A549 (cell line): Measurements from ENCODE around the gene TBC1D10A. TPM values are rescaled to one million over a fixed set of nuclear protein-coding genes. Genes with fewer than 3 reads are reported as not detected.

Experiments used
- ATAC-seq, 2 experiments: fragments of 200-7000 bp in 1 of 2; fragments of >200 bp in 1 of 2; cut with Nextera tagmentation in 1 of 2; cut with Tn5 transposase in 1 of 2; 3 replicates each; pipeline versions ENCODE4 v1.8.0 to v1.9.1; 2018 to 2020; ENCODE audit warnings: mild to moderate bottlenecking in 1 of 2, moderate library complexity in 1 of 2
- CTCF ChIA-PET: fragments of 300-600 bp; sonication (Branson Sonifier 250); formaldehyde crosslinking; extraction: SDS; loops from one replicate; lab custom pipeline; 2021; ENCODE audit warnings: antibody characterized with exemption, inconsistent platforms; lab: Yijun Ruan, JAX
- POLR2A ChIA-PET: fragments of 350-600 bp; formaldehyde crosslinking; extraction: SDS; loops from one replicate; lab custom pipeline; 2021; ENCODE audit warnings: antibody characterized with exemption, inconsistent platforms; lab: Yijun Ruan, JAX
- DNase-seq, 2 experiments: peaks; one replicate each; pipeline versions ENCODE4 v3.0.0 to v3.0.0-alpha.2; 2011 to 2016; ENCODE audit warnings: low read depth in 1 of 2, low spot score in 1 of 2
- FAIRE-seq: peaks from 2 replicates; lab custom pipeline; 2011; peaks lifted over from hg19 to GRCh38; lab: Jason Lieb, UNC
- H3K27ac ChIP-seq, 2 experiments: fragments of >200 bp; sonication (Bioruptor Twin); formaldehyde crosslinking; 3 replicates each; pipeline ENCODE4 v1.5.1; 2016 to 2017
- H3K4me1 ChIP-seq: fragments of >200 bp; sonication (Bioruptor Twin); formaldehyde crosslinking; 3 replicates; pipeline ENCODE4 v1.6.1; 2016
- H3K4me2 ChIP-seq: fragments of >200 bp; sonication (Bioruptor Twin); formaldehyde crosslinking; 3 replicates; pipeline ENCODE4 v1.6.1; 2016
- H3K4me3 ChIP-seq: fragments of >200 bp; sonication (Bioruptor Twin); formaldehyde crosslinking; 3 replicates; pipeline ENCODE4 v1.5.1; 2016
- H3K9me3 ChIP-seq: fragments of >200 bp; sonication (Bioruptor Twin); formaldehyde crosslinking; 3 replicates; pipeline ENCODE4 v1.6.1; 2016
- BCL3 ChIP-seq: fragments of >200 bp; sonication (Bioruptor Twin); formaldehyde crosslinking; IDR thresholded peaks from 3 replicates; pipeline ENCODE4 v1.6.1; 2016
- BHLHE40 ChIP-seq: IDR thresholded peaks from 2 replicates; pipeline ENCODE4 v1.6.1; 2012; ENCODE audit warnings: low read depth, low read length, inconsistent platforms
- EHF ChIP-seq: fragments of 250-450 bp; sonication (Bioruptor Pico); IDR thresholded peaks from 2 replicates; pipeline ENCODE4 v1.5.0; 2020; ENCODE audit warnings: mild to moderate bottlenecking
- EHMT2 ChIP-seq: fragments of 200-600 bp; sonication (generic); IDR thresholded peaks from 2 replicates; pipeline ENCODE4 v1.6.1; 2016; ENCODE audit warnings: antibody characterized with exemption, low read depth, mild to moderate bottlenecking, moderate library complexity
- FOSB ChIP-seq: fragments of 250-450 bp; sonication (Bioruptor Pico); IDR thresholded peaks from 2 replicates; pipeline ENCODE4 v1.5.0; 2020; ENCODE audit warnings: mild to moderate bottlenecking, moderate library complexity
- FOXS1 ChIP-seq: fragments of 250-450 bp; sonication (Bioruptor Pico); IDR thresholded peaks from 2 replicates; pipeline ENCODE4 v1.5.0; 2020; ENCODE audit warnings: mild to moderate bottlenecking, moderate library complexity
- HDAC2 ChIP-seq: fragments of 200-600 bp; sonication (generic); IDR thresholded peaks from 2 replicates; pipeline ENCODE4 v1.6.1; 2016
- HEYL ChIP-seq: fragments of 250-450 bp; sonication (Bioruptor Pico); IDR thresholded peaks from 2 replicates; pipeline ENCODE4 v1.8.0; 2021; ENCODE audit warnings: mild to moderate bottlenecking, moderate library complexity
- HMGXB4 ChIP-seq: fragments of 250-450 bp; sonication (Bioruptor Pico); IDR thresholded peaks from 2 replicates; pipeline ENCODE4 v1.5.0; 2021; ENCODE audit warnings: mild to moderate bottlenecking, moderate library complexity, borderline replicate concordance
- HOXA7 ChIP-seq: fragments of 250-450 bp; sonication (Bioruptor Pico); IDR thresholded peaks from 2 replicates; pipeline ENCODE4 v1.5.0; 2020; ENCODE audit warnings: mild to moderate bottlenecking, moderate library complexity
- HOXB13 ChIP-seq: fragments of 250-450 bp; sonication (Bioruptor Pico); IDR thresholded peaks from 2 replicates; pipeline ENCODE4 v1.5.0; 2020; ENCODE audit warnings: low read depth, mild to moderate bottlenecking, moderate library complexity
- HOXB5 ChIP-seq: fragments of 250-450 bp; sonication (Bioruptor Pico); IDR thresholded peaks from 2 replicates; pipeline ENCODE4 v1.5.0; 2020; ENCODE audit warnings: mild to moderate bottlenecking, moderate library complexity
- KDM5A ChIP-seq: fragments of 200-600 bp; sonication (generic); IDR thresholded peaks from 2 replicates; pipeline ENCODE4 v1.6.1; 2016; ENCODE audit warnings: antibody characterized with exemption, mild to moderate bottlenecking
- MAFK ChIP-seq: fragments of 450-650 bp; IDR thresholded peaks from 2 replicates; pipeline ENCODE4 v1.6.1; 2014; ENCODE audit not compliant: partially characterized antibody
- MAZ ChIP-seq: fragments of 150-350 bp; IDR thresholded peaks from 2 replicates; pipeline ENCODE4 v1.6.1; 2014; ENCODE audit warnings: antibody characterized with exemption, low read depth, low read length, borderline replicate concordance
- NPAS2 ChIP-seq: fragments of 250-450 bp; sonication (Bioruptor Pico); IDR thresholded peaks from 2 replicates; pipeline ENCODE4 v1.8.0; 2022; ENCODE audit warnings: mild to moderate bottlenecking, moderate library complexity, borderline replicate concordance
- NR3C1 ChIP-seq: fragments of >200 bp; sonication (Bioruptor Twin); formaldehyde crosslinking; IDR thresholded peaks from 3 replicates; pipeline ENCODE4 v1.6.1; 2017
- POLR2A ChIP-seq: IDR thresholded peaks from 2 replicates; pipeline ENCODE4 v1.6.1; 2012; ENCODE audit warnings: mild to moderate bottlenecking, low read length
- RAD21 ChIP-seq, 2 experiments: fragments of >200 bp in 1 of 2; sonication (Bioruptor Twin) in 1 of 2; formaldehyde crosslinking in 1 of 2; IDR thresholded peaks in 1 of 2; conservative IDR thresholded peaks in 1 of 2; 2 replicates in 1 of 2; 3 replicates in 1 of 2; pipeline ENCODE4 v1.6.1; 2012 to 2018; ENCODE audit warnings: inconsistent platforms in 1 of 2
- RNF2 ChIP-seq: fragments of 200-600 bp; sonication (generic); IDR thresholded peaks from 2 replicates; pipeline ENCODE4 v1.6.1; 2016; ENCODE audit warnings: low read depth, mild to moderate bottlenecking, antibody characterized with exemption, moderate library complexity, borderline replicate concordance
- TFCP2L1 ChIP-seq: fragments of 250-450 bp; sonication (Bioruptor Pico); IDR thresholded peaks from 2 replicates; pipeline ENCODE4 v1.5.0; 2021; ENCODE audit warnings: mild to moderate bottlenecking
- USF2 ChIP-seq: fragments of 450-650 bp; IDR thresholded peaks from 2 replicates; pipeline ENCODE4 v1.6.1; 2014; ENCODE audit warnings: antibody characterized with exemption
- ZFP36 ChIP-seq: fragments of 450-650 bp; IDR thresholded peaks from 2 replicates; pipeline ENCODE4 v1.6.1; 2014; ENCODE audit warnings: borderline replicate concordance; ENCODE audit not compliant: partially characterized antibody
- ZNF302 ChIP-seq: fragments of 250-450 bp; sonication (Bioruptor Pico); IDR thresholded peaks from 2 replicates; pipeline ENCODE4 v1.9.0; 2021; ENCODE audit warnings: inconsistent platforms, mild to moderate bottlenecking, moderate library complexity
- WGBS: methylation state at CpG from one replicate; pipeline ENCODE4 v1.1.6; 2017; ENCODE audit errors: missing lambda C conversion rate; 5-methylcytosine and 5-hydroxymethylcytosine counted together
- polyA plus RNA-seq, 4 experiments: library from polyadenylated mRNA; depleted of rRNA in 3 of 4; stranded (reverse); fragments of >200 nt; fragmentation: RNase III in 1 of 4; extraction: RNeasy Plus Mini Kit Qiagen cat#74134 plus additional on column Dnase treatment in 1 of 4; gene quantifications; 2 replicates in 3 of 4; 3 replicates in 1 of 4; pipeline ENCODE4 v1.2.3, GENCODE V29; 2011 to 2017

TBC1D10A gene
- polyA plus RNA-seq, 2 of the 4 experiments (the other 2 are of a cell fraction) = 5.8 to 6.8 TPM

GRCh38 chr22:30370641-30371230 is 44.0 kb upstream of the TBC1D10A start (continued):
- TF ChIP-seq HMGXB4 (no peak), TFCP2L1 (CRISPR knock-in tag) (no peak), NPAS2 (CRISPR knock-in tag) (no peak), MAZ (no peak), POLR2A (no peak), ZNF302 (CRISPR knock-in tag) (no peak)

GRCh38 chr22:30368420-30368819 is 41.7 kb upstream of the TBC1D10A start:
- FAIRE-seq (no peak), DNase-seq (no peak), ATAC-seq (no peak)
- no peak overlapping the region for H3K4me3 ChIP-seq
- TF ChIP-seq HEYL (CRISPR knock-in tag) (no peak), ZFP36 (no peak), EHMT2 (no peak), HOXB5 (CRISPR knock-in tag) (no peak), FOXS1 (CRISPR knock-in tag) (no peak), BCL3 (no peak), BHLHE40 (no peak), MAFK (no peak), FOSB (CRISPR knock-in tag) (no peak), HDAC2 (no peak), RNF2 (no peak), NR3C1 (no peak), HOXA7 (CRISPR knock-in tag) (no peak), HOXB13 (CRISPR knock-in tag) (no peak), RAD21 (conservative IDR thresholded peaks at IDR 0.05 in 1 of 2, IDR thresholded peaks at IDR 0.05 in 1 of 2) (no peak), USF2 (no peak), EHF (CRISPR knock-in tag) (no peak), KDM5A (no peak)
- H3K27ac ChIP-seq = no peak overlapping the region
- POLR2A ChIA-PET = interaction anchor here (2.2 kb wide), 1 partner anchor 11 kb away, joined by 13 read pairs; the partner anchor contains the start of genes CCDC157 and SF3A1
- H3K4me2 ChIP-seq = no peak overlapping the region
- CTCF ChIA-PET = interaction anchor here (0.8 to 1.8 kb wide), 4 partner anchors 14 to 80 kb away, joined by 3 to 11 read pairs (median 4); partner anchors contain the start of genes CASTOR1 and RNF215
- no peaks in the 10 kb centered on the region for H3K9me3 ChIP-seq
- 76% methylated on average over 8 of the region's 9 CpGs for WGBS
- H3K4me1 ChIP-seq = no peaks in the 10 kb centered on the region
